K562 treated with DMSO at 1 percent for 12 hours (cell line): ENCODE measurements around the gene GCG. TPM values are rescaled to one million over a fixed set of nuclear protein-coding genes. Genes with fewer than 3 reads are reported as not detected.

ENCODE experiments used
- total RNA-seq: library from RNA; unstranded; fragments of 300-600 nt; gene quantifications from 2 replicates; pipeline ENCODE4 v1.2.3, GENCODE V29; 2022; ENCODE audit not compliant: insufficient read depth

The GCG gene
- not detected in 2 replicates for total RNA-seq

DNA sequence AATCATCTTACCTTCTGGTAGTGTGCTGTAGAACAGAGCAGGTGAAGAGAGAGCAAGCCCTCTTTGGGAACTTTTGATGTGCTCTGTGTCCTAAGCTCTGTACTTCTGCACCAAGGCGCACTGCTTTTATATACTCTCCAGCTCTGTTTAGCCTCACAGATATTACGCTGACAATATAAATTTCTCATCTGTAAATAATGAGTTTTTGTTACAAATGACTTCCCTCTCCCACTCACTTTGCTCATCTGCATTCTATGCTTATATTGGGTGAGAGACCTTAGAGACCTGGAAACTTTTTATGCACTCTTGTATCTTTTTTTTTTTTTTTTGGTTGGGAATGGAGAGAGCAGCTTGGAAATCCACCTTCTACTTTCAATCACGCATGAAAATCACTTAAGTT is at the start of gene GCG:
TSS of gene GCG (minus strand) at position 101 of the 400 bp plus-strand sequence. CDS start 3,069 bp downstream, outside the sequence.

Other genes starting within 250 kb of the GCG start
- not detected in 2 replicates for gene DPP4, start 78.0 kb downstream of the GCG start, total RNA-seq
- gene FAP, start 91.2 kb upstream of the GCG start, total RNA-seq: not detected in 2 replicates
- 3.2 and 10.4 TPM in 2 replicates for gene IFIH1, start 166.4 kb upstream of the GCG start, total RNA-seq
- gene GCA, start 191.9 kb upstream of the GCG start, total RNA-seq: 0.73 and 3.8 TPM in 2 replicates